DMS79 treated with DMSO at 0.1 percent for 48 hours (cell line): ENCODE data around the gene PIK3C2G.

Source experiments
- DNase-seq: peaks from one replicate; lab custom pipeline; 2025; lab: John Stamatoyannopoulos, UW

PIK3C2G gene

GRCh38 chr12:18270958-18271460, 9.7 kb downstream of the PIK3C2G start:
- no peak for DNase-seq

GRCh38 chr12:18275981-18276380, 14.7 kb downstream of the PIK3C2G start:
- DNase-seq: no peak

GRCh38 chr12:18277196-18277595, 15.9 kb downstream of the PIK3C2G start:
- no peak for DNase-seq

GRCh38 chr12:18280728-18281127, 19.4 kb downstream of the PIK3C2G start:
- no peak for DNase-seq

GRCh38 chr12:18281941-18282340, 20.6 kb downstream of the PIK3C2G start:
- DNase-seq: no peak

- no peak for DNase-seq
These were observed 22.5 kb downstream of the PIK3C2G start for GRCh38 chr12:18283831-18284230.

- no peak for DNase-seq
These were observed 23.1 kb downstream of the PIK3C2G start for GRCh38 chr12:18284386-18284785.

- no peak for DNase-seq
These were observed 23.8 kb downstream of the PIK3C2G start for GRCh38 chr12:18285161-18285560.

GRCh38 chr12:18290386-18290785, 29.1 kb downstream of the PIK3C2G start:
- no peak for DNase-seq

- DNase-seq: no peak
These were observed 33.6 kb downstream of the PIK3C2G start for GRCh38 chr12:18294889-18295288.

- no peak for DNase-seq
These were observed 35.0 kb downstream of the PIK3C2G start for GRCh38 chr12:18296201-18296908.

GRCh38 chr12:18296909-18297280, 35.6 kb downstream of the PIK3C2G start:
- no peak for DNase-seq

- DNase-seq: no peak
These were observed 36.6 kb downstream of the PIK3C2G start for GRCh38 chr12:18297902-18298301.

GRCh38 chr12:18302809-18303430, 41.6 kb downstream of the PIK3C2G start:
- no peak for DNase-seq

- no peak for DNase-seq
These were observed 43.3 kb downstream of the PIK3C2G start for GRCh38 chr12:18304609-18305008.

GRCh38 chr12:18306311-18306710, 45.0 kb downstream of the PIK3C2G start:
- no peak for DNase-seq

GRCh38 chr12:18313306-18313705, 52.0 kb downstream of the PIK3C2G start:
- DNase-seq: no peak

- no peak for DNase-seq
These were observed 58.8 kb downstream of the PIK3C2G start for GRCh38 chr12:18320036-18320617.

GRCh38 chr12:18320976-18321375, 59.7 kb downstream of the PIK3C2G start:
- DNase-seq: no peak

- no peak for DNase-seq
These were observed 61.8 kb downstream of the PIK3C2G start for GRCh38 chr12:18323159-18323558.

GRCh38 chr12:18327036-18327435, 65.7 kb downstream of the PIK3C2G start:
- no peak for DNase-seq

- DNase-seq: no peak
These were observed 70.9 kb downstream of the PIK3C2G start for GRCh38 chr12:18332173-18332572.

GRCh38 chr12:18339633-18340032, 78.3 kb downstream of the PIK3C2G start:
- DNase-seq: no peak
